Kidney glomerular epithelial cell (primary cell): ENCODE measurements around the gene RPL7A.
"Not testable (repeated sequence)": the region's sequence is repeated elsewhere in the genome, so short reads cannot be mapped to it uniquely, and the experiment has no call there.

ENCODE experiments used
- DNase-seq: peaks from one replicate; lab custom pipeline; 2025; lab: John Stamatoyannopoulos, UW

RPL7A gene

DNA sequence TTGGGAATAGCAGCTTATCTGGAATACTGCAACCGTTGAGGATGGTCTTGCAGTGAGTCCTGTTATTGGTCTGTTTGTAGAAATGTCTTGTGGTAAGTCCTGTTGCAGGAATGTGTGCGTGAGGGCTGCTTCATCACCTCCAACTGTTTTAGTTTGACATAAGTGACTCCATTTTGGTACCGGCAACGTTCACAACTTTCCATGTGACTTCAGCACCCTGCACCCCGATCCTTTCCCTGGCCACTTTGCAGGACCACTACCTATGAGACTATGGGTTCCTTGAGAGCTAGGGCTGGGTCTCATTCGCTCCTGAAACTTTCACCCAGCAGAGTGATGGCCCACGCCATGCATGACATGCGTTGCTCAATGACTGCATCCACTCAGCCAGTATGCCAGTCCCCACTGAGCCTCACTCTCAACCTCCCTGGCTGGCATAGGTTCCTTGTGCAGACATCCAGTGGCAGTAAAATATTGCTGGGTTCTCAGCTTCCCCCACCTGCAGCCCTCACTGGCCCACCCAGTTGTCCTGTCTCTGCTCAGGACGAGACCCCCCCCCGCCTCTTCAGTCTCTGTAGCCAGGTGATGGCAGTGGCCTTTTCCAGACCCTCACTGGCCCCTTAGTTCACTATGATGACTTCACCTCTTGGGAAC, 20.1 kb upstream of the RPL7A start:
- DNase-seq = no peak

DNA sequence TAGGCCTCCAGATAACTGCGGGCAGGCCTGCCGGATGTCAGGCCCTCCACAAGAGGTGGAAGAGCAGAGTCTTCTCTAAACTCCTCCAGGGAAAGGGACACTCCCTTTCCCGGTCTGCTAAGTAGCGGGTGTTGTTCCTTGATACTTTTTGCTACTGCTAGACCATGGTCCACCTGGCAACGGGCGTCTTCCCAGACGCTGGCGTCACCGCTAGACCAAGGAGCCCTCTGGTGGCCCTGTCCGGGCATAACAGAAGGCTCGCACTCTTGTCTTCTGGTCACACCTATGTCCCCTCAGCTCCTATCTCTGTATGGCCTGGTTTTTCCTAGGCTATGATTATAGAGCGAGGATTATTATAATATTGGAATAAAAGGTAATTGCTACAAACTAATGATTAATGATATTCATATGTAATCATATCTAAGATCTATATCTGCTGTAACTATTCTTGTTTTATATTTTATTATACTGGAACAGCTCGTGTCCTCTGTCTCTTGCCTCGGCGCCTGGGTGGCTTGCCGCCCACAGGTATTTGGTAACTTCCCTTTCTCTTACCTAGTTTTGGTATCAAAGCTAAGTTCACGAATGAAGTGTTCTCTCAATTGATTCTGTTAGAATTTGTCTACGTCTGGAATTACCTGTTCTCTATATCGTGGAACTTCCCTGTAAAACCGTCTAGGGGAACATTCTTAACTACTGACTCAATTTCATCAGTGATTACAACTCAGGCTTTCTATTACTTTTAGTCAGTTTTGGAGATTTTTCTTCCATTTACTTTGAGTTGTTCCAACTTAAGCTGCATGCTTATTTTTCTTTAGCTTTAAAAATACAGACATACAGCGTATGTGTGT, 18.5 kb upstream of the RPL7A start:
- not testable (repeated sequence) for DNase-seq

DNA sequence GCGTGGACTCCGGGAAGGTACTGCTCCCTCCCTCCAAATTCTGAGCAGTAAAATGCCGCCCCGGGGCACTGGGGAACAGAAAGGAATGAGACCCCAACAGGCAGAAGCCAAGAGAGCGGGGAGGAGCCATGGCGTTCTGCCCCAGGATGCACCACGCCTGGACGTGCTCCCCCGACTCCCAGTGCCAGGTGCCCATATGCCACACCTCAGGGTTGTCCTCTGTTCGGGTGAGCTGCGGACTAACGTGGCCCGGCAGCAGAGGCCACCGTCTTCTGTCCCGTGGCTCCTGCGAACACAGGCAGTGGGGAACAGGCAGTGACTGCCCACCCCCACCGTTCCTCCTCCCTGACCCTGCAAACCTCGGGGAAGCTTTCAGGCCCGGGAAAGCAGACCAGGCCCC, 16.8 kb upstream of the RPL7A start:
- no peak for DNase-seq

DNA sequence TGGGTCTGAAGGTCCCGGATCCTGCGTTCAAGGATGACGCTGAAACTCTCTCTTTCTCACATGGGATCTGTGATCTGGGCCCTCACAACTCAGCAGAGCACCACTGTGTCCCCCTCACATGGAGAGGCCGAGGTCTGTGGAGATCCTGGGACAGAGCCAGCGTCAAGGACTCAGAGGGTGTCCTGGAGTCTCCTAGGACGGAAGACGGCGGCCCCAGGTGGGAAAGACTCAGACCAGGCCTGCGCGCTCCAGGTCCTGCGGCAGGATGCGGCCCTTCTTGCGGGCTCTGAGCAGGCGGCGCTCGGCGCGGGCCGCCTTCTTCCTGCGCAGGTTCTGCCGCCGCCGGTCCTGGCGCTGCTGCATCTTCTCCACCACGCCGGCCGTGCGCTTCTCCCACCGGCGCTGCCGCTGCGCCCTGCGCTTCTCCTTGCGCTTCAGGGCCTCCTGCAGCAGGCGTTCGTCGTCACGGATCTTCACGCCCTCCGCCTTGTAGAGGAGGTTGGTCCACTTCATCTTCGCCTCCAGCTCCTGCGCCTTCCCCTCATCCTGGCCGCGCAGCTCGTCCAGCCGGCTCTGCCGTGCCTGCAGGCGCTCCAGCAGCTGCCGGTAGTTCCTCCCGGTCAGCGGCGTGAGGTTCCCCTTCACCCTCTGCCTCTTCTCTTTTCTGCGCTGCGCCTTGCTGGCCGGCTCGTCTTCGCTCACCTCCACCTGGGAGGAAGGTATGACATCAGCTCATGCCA, 16.2 kb upstream of the RPL7A start:
- DNase-seq = no peak

DNA sequence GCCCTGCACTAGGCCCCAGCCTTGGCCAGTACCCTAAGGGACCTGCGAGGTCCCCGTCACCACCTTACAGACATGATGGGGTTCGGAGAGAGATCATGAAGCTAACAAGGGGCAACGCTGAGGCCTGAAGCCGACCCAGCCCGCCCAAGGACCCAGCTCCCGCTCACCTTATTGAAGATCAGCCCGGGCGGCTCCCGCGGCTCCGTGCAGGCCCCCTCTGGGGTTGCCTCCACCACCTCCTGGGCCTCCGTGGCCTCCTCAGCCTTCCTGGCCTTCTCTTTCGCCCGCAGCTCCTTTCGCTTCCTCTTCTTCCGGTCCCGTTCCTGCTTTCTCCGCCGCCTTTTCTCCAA, 15.7 kb upstream of the RPL7A start:
- no peak for DNase-seq

DNA sequence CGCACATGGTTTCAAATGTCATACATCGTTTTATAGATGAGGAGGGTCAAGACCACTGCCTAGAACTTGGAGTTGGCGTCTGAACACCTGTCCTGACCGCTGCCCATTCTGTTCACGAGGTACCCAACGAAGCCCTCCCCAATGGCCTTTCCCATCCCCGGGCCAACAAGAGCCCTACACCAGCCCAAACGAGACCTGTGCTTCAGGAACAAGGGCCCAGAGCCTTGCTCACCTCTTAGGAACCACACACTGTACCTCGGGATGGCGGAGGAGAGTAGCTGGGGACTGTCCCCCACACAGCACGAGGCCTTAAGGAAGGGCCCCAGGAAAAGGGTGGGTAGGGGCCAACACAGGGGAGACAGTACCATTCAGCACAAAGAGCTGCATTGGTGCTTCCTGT, 15.0 kb upstream of the RPL7A start:
- DNase-seq = no peak

DNA sequence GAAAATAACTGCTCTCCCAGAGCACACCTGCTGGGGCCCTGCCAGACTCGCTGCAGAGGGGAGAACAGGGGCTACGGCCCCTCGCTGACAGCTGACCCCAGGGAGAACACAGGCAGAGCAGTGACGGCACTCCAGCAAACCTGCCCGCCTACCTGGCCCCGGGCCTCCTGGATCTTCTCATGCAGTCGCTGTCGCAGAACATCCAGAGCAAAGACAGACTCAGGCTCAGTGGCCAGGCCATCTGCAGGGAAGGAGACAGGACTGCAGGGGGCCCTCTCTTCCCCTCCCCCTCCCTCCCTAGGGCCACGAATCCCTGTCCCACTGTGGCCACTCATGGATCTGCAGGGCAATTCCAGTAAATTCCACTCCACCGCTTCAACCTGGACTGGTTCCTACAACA, 14.5 kb upstream of the RPL7A start:
- no peak for DNase-seq

DNA sequence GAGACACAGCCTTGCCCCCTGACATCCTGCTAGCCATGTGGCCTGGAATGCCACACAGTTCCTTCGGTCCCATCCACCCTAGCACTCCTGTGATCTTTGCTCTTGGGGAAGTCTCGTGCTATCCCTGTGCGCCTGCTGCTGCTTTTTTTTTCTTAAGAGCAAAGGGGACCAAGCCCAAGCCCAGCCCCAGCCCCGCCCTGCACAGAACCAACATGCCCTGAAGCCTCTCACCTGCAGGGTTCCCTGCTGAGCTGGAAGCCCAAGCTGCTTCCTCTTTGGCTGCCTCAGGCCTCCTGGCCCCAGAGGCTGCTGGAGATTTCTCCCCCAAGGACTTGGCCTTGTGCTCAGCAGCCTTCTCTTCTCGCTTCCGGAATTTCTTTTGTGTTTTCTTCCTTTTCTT, 13.9 kb upstream of the RPL7A start:
- DNase-seq = no peak

DNA sequence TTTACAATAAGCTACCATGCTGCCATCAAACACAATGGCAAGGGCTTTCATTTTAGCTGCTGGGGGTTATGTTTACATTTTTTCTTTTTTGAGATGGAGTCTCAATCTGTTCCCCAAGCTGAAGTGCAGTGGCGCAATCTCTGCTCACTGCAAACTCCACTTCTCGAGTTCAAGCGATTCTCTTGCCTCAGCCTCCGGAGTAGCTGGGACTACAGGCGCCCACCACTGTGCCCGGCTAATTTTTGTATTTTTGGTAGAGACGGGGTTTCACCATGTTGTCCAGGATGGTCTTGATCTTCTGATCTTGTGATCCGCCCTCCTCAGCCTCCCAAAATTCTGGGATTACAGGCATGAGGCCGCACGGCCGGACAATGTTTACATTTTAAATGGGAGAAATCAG, 13.1 kb upstream of the RPL7A start:
- DNase-seq = not testable (repeated sequence)

DNA sequence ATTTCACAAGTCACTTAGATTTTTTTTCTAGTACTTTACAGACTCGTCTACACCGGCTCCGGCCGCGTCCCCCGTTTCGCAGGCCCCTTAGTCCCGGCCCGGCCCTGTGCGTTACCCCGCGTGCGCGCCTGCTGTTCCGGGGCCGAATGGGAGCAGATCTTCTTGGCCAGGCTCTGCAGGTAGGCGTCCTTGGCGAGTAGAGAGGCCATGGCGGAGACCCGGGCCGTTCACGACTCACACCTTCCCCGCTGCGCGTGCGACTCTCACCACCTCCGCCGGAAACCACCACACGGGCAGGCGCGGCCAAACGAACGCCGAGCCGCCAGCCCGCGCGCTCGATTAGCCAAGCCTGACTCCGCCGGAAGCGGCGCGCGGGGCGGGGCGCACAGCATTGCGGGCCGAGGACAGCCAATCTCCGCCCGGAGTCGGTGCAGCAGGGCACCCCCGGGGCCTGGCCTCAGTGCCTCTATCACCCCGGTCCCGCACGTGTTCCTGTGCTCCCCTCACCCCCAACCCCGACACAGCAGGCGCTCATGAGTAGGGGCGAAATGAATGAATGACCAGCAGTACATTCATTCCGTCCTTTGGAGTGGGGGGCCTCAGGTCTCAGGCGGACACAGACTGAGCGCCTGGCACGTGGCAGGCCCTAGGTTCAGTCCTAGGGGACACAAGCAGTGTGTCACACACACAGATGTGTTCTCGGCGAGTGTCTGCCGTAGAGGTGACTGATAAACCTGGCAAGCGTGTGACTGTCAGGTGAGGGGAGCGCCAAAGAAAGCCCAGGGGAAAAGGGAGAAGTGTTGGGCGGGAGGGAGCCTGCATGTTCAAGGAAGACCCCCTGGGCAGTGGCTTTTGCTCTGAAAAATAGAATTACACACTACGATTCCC, 11.8 kb upstream of the RPL7A start, which contains the start of gene SURF6:
SURF6 (minus strand) TSS at position 265 of the 888 bp plus-strand sequence; CDS start at position 209, 56 bp downstream.
- DNase-seq = peak; percentile 87

DNA sequence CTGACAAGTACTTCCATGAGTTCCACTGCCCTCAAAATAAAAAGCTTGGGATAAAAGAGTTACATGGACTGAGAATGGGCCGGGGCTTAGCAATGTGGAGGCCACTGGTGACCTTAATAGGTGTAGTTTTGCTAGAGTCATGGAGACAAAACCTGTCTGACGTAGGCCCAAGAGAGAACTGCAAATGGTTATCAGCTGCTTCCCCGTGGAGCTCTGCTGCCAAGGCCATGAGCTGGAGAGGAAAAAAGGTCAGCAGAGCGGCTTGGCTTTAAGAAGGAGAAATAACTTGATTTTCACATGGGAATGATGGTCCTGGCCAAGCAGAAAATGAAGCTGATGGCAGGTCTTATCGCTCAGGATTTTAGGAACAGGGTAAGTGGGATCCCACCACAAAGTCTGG, 8.4 kb upstream of the RPL7A start:
- DNase-seq = no peak

DNA sequence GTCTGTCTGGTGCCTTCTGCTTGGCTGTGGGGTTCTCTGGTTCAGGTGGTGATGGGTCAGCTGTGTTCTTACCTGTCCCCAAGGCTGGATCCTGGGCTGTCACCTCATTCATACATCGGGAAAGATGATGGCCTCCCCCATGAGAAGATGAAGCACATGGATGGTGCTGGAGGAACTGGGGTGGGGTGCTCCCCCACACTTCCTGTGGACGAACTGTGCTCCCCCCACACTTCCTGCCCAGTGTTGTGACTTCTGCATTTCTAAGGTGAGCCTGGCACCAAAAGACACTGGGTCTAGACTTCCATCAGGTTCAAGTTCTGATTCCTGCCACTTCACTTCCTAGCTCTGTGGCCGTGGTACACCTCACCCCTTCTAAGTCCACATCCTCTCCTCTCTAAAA, 7.8 kb upstream of the RPL7A start:
- no peak for DNase-seq

DNA sequence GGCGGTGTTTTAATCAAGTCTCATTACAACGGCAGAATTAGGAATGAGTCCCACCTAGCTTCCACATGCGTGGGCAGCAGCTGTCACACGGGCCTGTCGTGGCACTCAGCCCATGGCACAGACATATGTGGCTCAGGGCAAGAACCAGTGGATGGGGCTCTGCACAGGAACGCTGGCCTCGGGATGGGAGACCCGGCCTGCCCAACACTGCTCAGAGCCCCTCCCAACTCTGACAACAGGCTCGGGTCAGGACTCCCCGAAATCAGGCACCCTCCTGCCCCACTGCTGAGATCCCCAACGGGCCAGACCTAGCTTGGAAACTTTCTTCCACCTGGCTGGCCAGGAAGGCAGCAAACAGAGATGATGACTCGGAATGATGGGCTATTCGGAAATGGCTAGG, 7.1 kb upstream of the RPL7A start:
- DNase-seq = no peak

DNA sequence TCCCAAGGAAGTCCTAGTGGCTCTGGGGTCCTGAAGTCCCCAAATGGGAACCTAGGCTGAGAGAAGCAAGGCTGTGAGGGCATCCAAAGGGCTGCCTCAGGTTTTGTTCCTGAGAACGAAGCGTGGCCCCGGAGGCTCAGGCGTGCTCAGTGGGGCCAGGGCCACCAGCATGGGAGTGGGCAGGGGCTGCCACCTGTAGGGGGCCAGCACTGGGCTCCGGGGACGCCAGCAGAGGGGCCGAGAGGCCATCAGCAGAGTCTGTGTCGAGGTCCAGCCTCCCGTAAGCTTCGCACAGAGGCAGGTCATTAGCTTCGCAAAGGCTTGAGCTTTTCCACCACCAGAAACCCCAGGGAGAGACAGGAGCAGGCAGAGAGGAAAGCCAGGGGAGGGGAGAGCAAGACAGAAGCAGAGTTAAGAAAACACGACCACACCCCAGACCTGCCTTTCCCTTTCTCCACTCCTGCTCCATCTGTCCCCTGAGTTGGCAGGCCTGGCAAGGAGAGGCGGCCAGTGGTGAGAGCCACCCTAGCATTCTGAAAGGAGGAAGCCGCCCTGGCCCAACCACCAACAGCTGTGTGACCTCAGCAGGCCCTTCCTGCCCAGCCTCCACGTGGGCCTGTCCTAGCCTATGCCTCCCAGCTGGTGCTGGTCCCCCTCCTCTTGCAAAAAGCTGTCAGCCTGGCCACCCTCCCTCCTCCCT, 6.5 kb upstream of the RPL7A start:
- no peak for DNase-seq

DNA sequence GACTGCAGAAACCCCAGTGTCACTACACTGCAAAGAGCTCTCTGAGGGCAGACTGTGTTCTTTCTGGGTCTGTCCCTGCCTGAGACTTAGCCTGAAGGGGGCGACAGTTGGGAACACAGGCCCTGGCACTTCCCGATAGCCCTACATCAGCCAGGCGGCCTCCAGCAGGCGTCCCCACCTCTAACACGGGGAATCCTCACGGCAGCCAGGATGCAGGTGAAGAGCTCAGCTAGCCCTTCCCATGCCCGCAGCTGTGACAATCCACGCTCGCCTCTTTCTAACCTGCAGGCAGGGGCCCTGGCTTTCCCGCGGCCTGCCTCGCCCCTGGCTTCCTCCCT, 6.0 kb upstream of the RPL7A start:
- no peak for DNase-seq

DNA sequence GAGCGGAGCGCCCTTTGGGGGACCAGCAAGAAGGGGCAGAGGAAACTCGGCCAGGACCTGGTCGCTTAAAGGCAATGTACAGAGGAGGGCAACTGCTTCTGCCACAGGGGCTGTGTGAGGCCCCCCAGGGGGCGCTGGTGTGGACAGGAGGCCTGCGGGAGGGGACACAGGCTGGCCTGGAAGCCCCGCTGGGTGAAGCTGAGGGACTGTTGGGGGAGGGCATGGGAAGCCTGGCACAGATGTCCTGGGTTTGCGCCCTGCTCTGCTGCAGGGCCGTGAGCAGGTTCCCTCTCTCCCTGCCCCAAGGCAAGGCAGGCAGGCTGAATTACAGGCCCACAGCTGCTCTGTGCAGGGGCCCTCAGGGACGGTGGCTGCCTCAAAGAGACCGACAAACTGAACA, 5.4 kb upstream of the RPL7A start:
- no peak for DNase-seq

DNA sequence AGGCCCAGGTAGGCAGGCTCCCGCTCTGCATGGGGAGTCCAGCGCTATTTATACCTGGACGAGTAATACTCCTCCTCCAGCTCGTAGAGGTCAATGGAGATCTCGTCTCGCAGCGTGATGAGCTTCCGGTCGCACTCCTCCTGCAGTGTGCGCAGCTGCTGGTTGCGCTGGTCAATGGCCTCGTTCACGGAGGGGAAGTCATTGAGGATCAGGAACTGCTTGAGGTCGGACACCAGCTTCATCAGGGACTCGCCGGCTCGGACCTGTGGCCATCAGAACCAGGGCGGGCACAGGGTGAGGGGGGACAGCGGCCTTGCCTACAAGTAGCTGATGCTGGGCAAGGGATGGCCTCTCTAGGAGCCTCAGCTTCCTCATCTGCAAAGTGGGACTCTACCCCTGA, 3.9 kb upstream of the RPL7A start:
- DNase-seq = no peak

DNA sequence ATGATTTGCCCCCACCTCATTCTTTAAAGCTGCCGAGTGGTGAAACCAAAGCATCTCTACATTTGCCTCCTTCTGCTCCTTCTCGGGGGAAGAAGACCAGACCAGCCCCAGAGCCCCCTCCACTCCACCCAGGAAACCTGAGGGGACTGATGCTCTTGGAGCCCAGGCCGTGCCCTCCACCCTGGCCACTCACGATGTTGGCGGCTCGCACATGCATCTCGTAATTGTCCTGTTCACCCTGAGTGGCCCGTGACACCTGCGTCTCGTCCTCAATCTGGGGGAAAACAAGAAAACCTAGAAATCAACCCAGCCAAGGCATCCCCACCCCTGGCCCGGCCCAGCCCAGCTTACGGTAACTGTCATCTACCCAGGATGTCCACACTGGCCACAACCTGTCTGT, 3.0 kb upstream of the RPL7A start:
- DNase-seq = no peak

DNA sequence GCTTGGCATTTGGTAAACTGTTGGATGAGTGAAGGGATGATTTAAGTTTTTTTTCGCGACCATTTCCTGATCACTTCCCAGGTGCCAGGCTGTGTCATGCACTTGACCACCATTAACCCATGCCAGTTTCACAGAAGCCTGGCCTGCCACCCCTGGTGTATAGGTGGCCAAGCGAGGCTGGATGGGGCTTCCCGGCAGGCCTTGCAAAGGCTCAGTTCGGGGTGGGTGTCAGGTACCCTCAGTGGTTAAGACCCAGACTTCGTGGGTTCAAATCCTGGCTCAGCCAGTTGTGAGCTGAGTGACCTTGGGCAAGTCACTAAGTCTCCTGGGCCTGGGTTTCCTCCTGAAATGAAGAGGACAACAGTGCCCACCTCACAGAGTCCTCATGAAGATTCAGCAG, 2.4 kb upstream of the RPL7A start:
- DNase-seq = no peak

DNA sequence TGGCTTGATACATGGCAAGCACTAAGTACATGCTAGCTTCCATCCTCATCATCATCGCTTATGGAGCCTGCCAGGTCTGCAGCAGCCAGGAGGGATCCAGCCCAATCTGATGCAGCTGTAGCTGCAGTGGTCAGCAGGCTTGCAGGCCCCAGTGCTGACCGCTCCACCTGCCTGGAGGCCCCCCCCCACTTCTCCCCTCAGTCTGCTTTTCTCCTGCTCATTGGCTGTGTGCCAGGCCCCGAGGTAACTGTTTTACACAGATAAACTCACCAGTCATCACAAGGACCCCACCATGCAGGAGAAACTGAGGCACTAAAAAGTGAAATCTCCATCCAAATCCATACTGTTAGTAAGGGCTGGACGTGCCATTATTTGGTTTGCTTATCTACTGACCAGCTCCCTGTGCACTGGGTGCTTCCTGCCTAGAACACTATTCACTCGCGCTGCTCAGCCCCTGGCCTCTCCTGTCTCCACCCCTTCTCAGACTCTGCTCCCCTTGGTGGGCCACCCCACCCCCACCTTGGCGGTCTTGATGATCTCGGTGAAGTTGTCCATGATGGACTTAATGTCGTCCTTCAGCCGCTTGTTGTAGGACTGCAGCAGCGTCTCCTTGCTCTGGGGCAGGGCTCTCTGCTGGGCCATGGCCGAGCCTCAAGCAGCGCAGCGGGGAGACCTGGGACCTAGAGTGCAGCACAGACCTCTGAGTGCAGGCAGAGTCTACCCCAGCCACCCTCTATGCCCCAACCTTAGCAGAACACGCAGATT, 1.8 kb upstream of the RPL7A start:
- no peak for DNase-seq

DNA sequence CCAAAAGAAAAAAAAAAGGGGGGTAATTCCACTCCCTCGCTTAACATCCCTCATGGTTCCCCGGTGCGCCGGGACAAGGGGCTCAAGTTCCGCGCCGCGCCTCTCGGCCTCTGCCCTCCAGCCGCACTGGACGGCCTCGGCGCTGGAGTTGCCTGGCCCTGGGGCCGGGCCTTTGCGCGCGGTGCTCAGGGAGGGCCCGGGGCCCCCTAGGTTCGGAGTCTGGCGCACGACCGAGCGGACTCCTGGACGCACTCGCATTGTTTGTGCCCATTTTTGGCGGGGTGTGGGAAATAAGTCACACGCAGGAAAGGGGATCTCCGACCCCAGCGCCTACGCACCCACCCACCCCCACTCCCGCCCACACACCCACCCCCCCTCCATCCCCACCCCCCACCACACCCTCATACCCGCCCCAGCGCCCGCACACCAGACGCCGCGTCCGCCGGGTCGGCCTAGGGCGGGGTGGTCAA, 468 bp upstream of the RPL7A start:
- DNase-seq = no peak
